HG03196 (cell line): ENCODE results near the gene FAR1.
"Not testable (repeated sequence)": the region's sequence is repeated elsewhere in the genome, so short reads cannot be mapped to it uniquely, and the experiment has no call there.

Source experiments
- ATAC-seq: cut with Tn5 transposase; IDR thresholded peaks from one replicate; pipeline ENCODE4 v1.9.1; 2021; ENCODE audit not compliant: unreplicated experiment

FAR1 gene

DNA sequence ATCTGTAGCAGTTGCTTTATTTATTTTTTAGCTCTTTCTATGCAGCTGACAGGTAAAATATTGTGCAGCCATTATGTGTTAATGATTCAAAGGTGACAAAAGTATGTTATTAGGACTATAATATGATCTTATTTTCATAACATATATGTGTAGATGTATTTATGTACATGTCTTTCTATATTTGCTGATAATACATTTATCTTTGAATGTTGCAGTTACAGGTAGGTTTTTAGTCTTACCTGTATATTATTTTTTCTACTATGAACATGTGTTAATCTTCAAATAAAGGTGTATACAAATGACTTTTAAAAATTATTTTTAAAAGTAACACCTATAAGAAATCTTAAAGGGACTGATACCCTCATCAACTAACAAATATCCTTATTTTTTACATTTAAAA lies 33.6 kb downstream of the FAR1 start:
- ATAC-seq = no peak

DNA sequence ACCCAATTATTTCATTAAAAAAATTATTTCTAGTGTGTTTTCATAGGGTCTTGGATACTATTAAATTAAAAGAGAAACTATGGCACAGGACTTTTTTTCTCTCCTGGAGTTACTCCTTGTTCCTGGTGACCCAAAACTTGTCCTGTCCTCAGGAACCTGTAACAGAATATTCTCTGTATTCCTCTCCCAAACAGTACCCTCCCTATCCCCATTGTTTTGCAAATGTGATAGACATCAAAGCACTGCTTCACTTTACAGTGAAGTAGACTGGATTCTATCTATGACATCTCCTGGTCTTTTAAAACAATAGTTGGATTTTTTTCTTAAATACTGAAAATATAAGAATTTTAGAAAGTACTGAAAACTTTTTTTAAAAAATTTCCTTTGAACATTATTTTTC lies 37.2 kb downstream of the FAR1 start:
- no peak for ATAC-seq

DNA sequence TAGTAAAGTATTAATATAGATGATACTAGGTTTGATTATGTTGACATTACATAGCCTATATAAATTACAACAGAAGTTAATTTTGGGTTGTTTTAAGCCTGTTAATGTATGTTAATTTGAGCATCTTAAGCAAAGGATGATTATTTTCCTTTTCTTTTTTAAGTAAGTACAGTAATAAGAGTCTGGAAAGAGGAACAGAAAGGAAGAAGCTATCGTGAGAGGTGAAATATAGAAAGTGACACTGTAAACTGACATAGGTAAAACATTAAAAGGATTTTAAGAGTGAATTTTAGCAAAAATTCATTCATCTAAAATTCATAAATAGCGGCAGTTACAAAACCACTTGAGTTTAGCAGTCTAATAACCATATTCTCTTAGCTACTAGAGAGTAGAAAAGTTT lies 45.5 kb downstream of the FAR1 start:
- no peak for ATAC-seq

DNA sequence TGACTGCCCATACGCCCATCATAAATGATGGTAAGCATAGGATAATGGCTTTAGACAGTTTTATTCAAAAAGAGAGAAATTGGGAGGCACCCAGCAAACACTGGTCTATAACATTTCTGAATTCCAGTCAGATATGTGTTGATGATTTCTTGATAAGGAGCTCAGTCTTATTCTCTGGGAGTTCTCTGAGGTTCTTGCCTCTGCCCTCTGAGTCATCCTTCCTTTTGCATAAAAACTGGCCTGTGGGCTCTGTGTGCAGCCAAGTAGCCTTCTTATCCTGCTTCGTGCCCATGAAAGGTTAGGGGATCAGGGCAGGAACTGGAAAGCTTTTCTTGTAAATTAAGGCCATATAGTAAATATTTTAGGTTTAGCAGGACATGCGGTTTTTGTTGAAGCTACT lies 48.9 kb downstream of the FAR1 start:
- ATAC-seq = no peak

DNA sequence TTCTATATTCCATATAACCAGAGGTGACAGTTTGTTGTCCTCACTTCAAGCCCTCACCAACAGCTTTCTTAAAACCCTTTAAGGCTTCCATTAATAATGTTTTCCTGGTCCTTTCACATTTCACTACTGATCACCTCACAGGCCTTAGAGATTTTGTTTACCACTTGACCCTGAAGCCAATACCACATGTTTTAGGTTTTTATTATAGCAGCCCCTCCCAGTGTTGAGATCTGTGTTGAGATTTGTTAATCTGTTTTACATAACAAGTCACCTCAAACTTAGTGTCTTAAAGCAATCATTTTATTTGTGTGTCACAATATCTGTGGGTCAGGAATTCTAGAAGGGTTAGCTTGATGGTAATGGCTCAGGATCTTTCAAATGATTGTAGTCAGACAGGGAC lies 49.9 kb downstream of the FAR1 start:
- ATAC-seq = no peak

DNA sequence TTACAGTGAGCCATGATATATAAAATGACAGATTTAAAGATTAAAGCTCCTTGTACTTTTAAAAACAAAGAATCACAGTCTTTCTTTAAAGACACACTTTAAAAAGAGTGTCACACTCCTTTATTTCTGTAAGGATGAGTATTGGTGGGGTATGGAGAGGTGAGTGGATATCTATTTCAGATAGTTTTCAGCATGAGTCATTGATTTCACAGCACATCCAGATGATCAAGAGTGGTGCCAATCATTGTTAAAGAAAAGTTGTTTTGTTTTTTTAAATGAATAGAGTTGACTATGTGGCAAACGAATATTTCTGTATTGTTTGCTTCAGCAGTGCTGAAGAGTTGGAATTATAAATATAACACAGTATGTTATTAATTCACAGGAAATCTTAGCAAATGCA lies 52.5 kb downstream of the FAR1 start:
- ATAC-seq = no peak

DNA sequence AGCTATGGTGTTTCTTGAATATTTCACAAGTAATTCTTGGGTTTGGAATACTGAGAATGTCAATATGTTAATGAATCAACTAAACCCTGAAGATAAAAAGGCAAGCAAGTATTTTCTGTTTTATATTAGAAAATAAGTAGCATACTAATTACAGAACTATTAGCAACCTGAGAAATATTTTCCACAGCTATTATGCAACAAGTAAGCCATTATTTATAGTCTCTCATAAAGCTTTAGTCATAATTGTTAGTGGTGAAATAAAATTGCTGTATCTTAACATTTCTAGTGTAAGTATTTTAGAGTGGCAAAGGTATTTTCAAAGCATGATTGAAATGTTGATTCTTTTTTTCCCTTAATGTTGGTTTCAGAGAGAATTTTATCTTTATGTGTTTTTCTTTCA lies 53.3 kb downstream of the FAR1 start:
- no peak for ATAC-seq

DNA sequence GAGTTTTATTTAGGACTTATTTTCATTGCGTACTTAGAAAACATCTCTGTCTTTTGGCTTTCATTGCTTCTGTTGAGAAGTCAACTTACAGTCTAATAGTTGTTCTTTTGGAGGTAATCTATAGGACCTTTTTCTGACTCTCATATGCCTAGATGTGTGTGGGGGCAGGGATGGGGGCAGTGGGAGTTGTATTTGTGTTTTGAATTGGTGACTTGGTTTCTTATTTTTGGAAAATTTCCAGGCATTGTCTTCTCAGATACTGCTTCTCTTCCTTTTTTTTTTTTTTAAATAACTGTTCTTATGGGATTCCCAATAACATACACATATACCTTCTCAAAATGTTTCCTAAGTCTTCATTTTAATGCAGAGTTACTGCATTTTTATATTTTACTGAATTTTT lies 58.0 kb downstream of the FAR1 start:
- ATAC-seq = no peak

DNA sequence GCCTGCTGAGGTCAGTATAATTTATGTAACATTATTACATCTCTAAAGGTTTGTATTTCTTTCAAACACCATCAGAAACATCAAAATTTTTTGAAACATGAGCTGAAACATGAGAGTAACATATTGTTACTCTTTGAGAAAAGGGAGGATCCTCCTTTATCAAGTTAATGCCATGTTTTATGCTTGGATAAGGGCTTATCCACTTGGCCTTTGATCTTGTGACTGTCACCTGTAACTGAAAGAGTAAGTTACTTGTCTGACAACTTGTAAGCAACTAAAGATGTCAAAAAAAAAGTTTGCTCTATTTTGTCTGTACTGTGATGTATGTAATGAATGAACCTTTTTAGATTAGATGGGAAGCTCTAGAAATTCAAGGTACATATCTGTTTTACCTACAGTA lies 59.6 kb downstream of the FAR1 start:
- no peak for ATAC-seq

DNA sequence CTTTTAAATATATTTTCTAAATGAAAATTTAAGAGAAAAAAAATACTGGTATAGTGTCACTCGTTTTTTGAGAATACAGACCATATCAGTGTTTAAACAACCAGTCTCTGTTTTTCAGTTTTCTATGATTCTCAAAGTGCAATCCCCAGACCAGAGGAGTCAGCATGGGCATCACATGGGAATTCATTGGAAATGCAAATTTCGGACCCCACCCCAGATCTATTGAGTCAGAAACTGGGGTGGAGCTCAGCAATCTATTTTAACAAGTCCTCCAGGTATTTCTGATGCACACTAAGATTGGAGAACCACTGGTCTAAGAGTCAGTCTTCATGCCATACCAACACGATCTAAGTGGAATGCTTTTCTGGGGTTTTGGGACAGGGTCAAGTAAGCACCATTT lies 66.1 kb downstream of the FAR1 start:
- ATAC-seq = no peak

DNA sequence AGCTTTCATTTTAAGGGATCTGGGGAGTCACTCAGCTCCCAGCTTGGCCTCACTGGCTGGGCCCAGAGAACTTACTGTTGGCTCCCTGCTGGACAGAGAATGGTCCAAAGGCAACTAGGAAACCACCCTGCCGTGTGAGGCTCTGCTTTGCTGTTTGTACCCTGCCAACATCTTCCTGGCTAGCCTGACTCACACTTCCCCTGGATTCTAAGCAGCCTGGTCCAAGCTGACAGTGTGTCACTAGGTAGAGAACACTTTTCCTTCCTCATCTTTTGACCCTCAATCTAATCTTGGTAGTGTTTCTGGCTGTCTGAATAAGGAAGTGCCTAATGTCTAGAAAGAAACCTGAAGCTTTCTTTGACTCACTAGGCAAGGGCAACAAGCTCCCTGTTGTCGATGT lies 76.7 kb downstream of the FAR1 start:
- ATAC-seq = no peak

DNA sequence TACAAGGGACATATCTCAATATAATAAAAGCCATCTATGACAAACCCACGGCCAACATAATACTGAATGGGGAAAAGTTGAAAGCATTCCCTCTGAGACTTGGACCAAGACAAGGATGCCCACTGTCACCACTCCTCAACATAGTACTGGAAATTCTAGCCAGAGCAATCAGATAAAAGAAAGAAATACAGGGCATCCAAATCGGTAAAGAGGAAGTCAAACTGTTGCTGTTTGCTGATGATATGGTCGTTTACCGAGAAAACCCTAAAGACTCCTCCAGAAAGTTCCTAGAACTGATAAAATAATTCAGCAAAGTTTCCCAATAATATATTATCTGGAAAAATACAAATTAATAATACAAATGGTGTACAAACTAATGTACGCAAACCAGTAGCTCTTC lies 84.8 kb downstream of the FAR1 start:
- not testable (repeated sequence) for ATAC-seq

DNA sequence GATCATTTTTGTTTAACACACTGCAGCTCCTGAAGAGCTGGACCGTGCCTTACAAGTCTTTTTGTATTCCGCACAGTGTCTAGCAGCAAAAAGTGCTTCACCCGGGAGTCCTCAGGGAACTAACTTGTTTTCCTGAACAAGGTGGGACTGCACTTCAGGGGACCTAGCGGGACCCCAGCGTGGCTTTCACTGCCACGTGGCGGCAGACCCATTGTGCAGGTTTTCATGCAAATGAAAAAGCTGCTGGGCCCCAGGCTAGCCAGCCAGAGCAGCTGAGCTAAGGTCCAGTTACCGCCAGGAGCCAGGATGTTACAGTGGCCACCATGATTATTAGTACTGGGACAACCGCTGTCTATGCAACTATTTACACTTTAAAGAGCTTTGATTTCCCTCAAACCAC lies 90.6 kb downstream of the FAR1 start:
- no peak for ATAC-seq

DNA sequence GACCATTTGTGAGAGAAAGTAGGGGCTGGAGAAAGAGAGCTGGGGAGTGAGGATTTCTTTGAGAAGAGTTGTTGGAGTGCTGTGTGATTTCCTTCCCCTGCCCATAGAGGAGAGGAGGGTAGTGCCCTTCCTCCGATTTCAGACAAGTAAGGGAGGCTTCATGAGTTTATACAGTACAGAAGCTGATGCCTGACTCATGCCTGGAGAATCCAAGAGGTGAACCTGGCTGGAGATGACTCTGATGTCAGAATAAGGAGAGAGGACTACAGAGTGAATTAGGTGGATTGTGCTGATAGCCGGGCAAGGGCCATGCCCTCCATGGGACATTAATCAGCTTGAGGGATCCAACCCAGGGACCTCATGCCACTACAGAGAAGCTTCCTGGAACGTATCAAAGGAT lies 91.6 kb downstream of the FAR1 start:
- no peak for ATAC-seq

DNA sequence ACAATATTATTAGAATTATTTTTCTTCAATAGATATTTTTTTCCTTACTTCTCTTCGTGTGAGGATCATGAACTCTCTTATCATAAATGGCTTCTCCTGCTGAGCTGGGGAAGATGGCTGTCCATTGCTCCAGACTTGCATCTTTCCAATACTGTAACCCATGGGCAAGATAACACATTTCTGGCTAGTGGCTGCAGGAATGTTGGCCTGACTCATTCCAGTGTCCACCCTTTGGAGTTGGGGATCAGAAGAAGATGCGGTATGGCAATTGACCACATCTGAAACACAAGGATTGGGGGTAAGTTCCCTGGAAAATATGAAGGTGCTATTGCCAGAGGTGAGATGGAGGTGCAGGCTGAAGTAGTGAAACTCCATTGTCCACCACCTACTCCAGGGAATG lies 92.8 kb downstream of the FAR1 start:
- ATAC-seq = no peak

DNA sequence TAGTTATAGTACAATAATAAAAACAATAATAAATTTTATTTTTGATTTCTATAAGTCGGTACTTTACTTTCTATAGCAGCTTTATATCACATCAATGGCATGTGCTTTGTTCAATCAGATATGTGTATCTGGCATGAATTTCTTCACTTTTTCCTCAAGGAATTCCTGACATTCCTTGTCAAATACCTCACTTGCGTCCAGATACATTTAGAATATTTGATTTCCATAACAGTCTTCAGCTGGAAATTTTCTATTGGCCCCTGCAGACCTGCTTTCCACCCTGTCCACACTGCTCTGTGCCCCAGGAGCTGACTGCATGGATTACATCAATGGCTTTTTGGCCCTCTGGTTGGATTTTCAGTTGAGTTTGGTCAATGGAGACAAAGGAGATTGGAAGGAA lies 93.2 kb downstream of the FAR1 start:
- ATAC-seq = no peak

DNA sequence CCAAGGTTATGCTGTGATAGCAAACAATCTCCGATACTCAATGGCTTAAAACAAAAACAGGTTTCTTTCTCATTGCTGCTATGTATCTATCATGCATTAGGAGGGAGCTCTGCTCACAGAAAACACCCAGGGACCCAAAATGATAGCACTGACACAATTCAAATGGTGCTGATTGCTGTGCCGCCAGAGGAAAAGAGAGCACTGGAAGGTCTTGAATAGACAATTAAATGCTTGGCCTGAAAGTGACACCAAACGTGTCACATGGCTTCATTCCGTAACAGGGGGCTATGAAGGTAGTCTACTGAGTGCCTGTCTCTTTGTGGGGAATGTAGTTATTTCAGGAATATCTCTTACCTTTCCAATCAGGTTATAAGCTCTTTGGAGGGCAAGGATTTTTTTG lies 94.2 kb downstream of the FAR1 start:
- no peak for ATAC-seq

DNA sequence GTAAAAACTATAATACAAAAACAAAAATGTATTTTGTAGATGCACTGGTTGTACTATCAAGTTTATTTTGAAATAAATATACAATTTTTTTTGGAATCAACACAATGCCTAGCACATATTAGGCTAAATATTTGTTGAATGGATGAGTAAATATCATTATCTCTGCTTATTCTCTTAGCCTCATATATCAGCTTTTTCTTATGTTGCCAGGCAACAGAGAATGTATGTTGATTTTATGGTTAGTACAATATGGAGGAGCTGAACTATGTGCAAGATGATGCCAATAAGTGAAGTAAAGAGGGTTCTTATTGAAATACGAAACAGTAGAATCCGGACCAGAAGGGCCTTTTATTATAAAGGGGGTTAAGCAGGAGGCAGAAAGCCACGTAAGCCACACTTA lies 94.9 kb downstream of the FAR1 start:
- no peak for ATAC-seq

DNA sequence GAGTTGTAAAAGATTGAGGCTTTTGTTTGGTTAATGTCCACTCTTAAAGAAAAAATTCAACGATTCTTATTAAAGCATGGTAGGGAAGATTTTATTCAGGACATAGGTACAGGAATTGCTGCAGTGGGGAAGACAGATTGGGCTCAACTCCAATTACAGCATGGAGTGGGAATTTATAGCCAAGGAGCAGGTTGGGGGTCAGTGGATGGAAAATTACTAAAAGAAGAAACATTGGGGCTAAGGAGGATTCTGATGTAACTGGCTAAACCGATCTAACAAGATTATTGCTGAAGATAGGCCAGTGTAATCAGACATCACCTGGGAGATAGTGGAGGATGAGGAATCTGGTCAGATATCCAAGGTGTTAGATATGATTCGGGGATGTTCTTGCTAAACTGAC lies 97.4 kb downstream of the FAR1 start:
- no peak for ATAC-seq

DNA sequence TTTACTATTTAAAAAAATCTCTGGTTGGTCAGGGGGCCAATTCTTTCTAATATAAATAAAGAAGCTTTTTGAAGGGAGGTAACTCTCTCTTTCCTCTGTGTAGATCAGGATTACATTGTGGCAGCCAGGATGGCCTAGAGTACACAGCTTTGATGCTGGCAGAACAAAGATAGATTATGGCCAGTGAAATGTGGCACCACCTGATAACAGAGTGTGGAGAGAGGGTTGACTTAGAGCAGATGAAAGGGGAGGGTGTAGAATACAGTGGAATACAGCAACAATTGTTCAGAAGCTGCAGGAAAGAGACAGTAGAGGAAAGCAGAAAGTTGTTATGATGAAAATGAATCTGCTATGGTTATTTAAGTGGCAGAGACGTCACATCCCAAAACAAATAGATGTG lies 99.0 kb downstream of the FAR1 start:
- ATAC-seq = no peak

DNA sequence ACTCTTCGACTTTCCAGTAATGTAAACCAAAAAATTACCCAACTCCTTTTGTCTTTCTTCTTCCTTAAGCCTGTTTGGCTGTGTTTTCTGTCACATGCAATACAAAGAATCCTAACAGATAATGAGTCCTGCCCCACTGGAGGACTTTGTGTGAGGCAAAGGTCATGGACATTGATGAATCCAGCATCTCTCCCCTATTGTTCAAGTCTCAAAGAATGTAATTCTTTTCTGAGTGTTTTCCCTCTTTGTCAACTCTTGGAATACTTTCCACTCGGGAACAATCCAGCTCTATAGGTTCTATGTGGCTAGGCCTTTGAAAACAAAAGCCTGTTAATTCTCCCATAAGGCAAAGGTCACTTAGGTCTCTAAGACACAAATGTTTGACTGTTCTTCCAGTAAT lies 100.7 kb downstream of the FAR1 start:
- ATAC-seq = no peak

DNA sequence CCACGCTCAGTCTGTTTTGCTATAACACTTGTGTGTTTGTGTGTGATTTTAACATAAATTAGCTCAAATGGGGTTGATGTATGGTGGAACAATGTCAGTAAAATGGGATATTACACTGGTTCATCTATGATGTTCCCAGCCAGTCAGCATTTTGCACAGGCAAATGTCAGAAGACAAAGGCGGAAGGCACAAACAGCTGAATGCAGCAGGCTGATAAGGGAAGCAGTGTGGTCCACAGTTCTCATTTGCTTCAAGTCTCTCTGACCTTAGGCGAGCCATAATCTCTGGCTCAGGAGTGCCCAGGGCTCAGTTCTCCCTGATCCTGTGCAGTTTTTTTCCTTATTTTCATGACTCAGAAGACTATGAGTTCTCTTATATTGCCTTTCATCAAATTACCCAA lies 102.7 kb downstream of the FAR1 start:
- ATAC-seq = no peak

DNA sequence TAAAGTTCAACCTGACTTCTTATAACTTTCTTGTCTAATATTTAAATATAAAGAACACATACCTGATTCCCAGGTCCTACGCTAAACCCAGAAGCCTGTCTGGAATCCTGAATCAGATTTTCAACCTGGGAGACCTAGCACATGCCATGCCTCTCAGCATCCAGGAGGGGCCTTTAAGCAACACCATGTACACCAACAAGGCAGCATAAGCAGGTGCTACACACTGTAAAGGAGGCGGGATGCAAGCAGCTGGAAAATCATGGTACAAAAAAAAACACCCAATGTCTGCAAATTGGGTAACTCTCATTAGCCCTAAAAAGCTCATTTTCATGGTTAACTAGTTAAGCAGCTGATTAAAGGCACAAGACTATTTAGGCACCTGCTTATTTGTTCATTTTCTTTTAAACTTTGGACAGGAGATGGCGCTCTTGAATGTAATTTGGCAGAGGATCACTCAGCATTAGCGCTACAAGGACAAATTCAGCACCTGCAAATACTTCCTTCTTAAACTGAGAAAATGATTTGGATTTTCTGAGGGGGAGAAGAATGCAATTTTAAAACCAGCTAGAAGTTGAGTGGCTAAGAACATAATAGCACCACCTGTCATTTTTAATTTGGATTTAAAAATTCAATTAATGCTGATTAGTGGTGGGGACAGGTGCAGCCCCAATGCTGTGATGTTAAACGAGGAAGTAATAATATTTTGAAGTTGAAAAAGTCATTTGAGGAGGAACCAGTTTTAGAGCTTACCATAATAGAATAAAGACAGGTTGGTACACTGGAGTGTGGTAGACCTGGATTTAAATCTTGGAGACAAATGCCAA lies 104.0 kb downstream of the FAR1 start:
- ATAC-seq = no peak
